Esophagus (tissue), 2 donors: ENCODE measurements around the gene TAOK3. TPM values are rescaled to one million over a fixed set of nuclear protein-coding genes. Genes with fewer than 3 reads are reported as not detected.

Experiments used
- H3K27ac ChIP-seq, 2 donors: one replicate each; pipeline ENCODE4 v1.5.1; 2013; ENCODE audit warnings: low read depth in 2 of 2, mild to moderate bottlenecking in 2 of 2, inconsistent platforms in 1 of 2, low read length in 1 of 2, moderate library complexity in 1 of 2
- H3K27me3 ChIP-seq, 2 donors: one replicate each; pipeline ENCODE4 v1.6.1; 2013; ENCODE audit warnings: low read length in 2 of 2, control low read depth in 1 of 2, mild to moderate bottlenecking in 1 of 2; ENCODE audit not compliant: insufficient read depth in 2 of 2, control insufficient read depth in 1 of 2
- H3K36me3 ChIP-seq, 2 donors: one replicate each; pipeline ENCODE4 v1.6.1; 2013; ENCODE audit warnings: low read length in 1 of 2; ENCODE audit not compliant: control insufficient read depth in 2 of 2, insufficient read depth in 2 of 2
- H3K4me1 ChIP-seq, 2 donors: one replicate each; pipeline ENCODE4 v1.6.1; 2013; ENCODE audit warnings: low read length in 1 of 2; ENCODE audit not compliant: control insufficient read depth in 2 of 2, insufficient read depth in 2 of 2
- H3K4me3 ChIP-seq, 2 donors: one replicate each; pipeline ENCODE4 v1.5.1; 2013; ENCODE audit warnings: low read length in 2 of 2, mild to moderate bottlenecking in 2 of 2, low read depth in 1 of 2, moderate library complexity in 1 of 2
- H3K9me3 ChIP-seq, 2 donors: one replicate each; pipeline ENCODE4 v1.6.1; 2013; ENCODE audit warnings: mild to moderate bottlenecking in 2 of 2, low read depth in 1 of 2, low read length in 1 of 2, moderate library complexity in 1 of 2; ENCODE audit not compliant: control insufficient read depth in 2 of 2, insufficient read depth in 1 of 2
- WGBS, 2 donors: extraction: QIAGEN DNeasy Blood & Tissue Kit; methylation state at CpG; one replicate each; pipeline ENCODE4 v1.1.7; 2013; 5-methylcytosine and 5-hydroxymethylcytosine counted together
- polyA plus RNA-seq, 2 donors: library from polyadenylated mRNA; stranded (reverse); fragments of 200-250 nt; gene quantifications; one replicate each; pipeline ENCODE4 v1.2.3, GENCODE V29; 2013
- donor health status: healthy with polysubstance abuse.
- donor health status: Bipolar disorder and iron deficiency.

TAOK3 gene
- polyA plus RNA-seq, 2 donors, result 11.3 to 12.2 TPM

- Histone ChIP-seq H3K9me3 (no peaks in the 10 kb centered on the region), H3K27ac (no peak overlapping the region), H3K4me3 (no peak overlapping the region), H3K27me3 (no peaks in the 10 kb centered on the region), H3K4me1 (no peaks in the 10 kb centered on the region), H3K36me3 (no peaks in the 10 kb centered on the region)
- 87 to 94% methylated on average over 2 of the region's 2 CpGs for WGBS, 2 donors
These were observed 24.8 kb downstream of the TAOK3 start for GRCh38 chr12:118347916-118348315.

GRCh38 chr12:118346895-118347294 lies 25.8 kb downstream of the TAOK3 start:
- Histone ChIP-seq H3K27me3 (no peaks in the 10 kb centered on the region), H3K27ac (no peak overlapping the region), H3K36me3 (no peaks in the 10 kb centered on the region), H3K9me3 (no peaks in the 10 kb centered on the region), H3K4me3 (no peak overlapping the region), H3K4me1 (no peaks in the 10 kb centered on the region)
- WGBS, 2 donors, result 82 to 88% methylated on average over 7 of the region's 7 CpGs

DNA sequence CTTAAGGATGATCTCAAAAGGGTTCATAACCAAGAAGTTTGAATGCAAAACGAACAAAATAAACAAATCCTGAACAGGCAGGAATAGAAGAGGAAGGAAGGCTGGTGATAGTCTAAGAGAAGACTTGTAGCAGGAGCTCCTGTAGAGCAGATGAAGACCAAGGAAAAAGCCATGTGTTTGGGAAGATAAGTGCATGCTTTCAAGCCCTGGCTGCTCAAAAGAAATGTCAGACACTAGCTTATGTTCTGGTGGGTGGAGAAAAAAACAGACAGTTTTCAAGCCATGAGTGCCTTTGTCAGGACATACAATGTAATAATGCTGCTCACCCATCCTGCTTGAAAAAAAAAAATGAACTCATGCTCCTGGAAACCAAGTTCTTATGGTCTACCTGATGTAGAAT lies 27.4 kb downstream of the TAOK3 start:
- no peaks in the 10 kb centered on the region for H3K4me1 ChIP-seq
- no peaks in the 10 kb centered on the region for H3K27me3 ChIP-seq
- no peaks in the 10 kb centered on the region for H3K9me3 ChIP-seq
- WGBS, 2 donors, result 47 to 53% methylated on average over 1 of the region's 1 CpG
- H3K36me3 ChIP-seq, result no peaks in the 10 kb centered on the region
- H3K4me3 ChIP-seq, result no peak overlapping the region
- no peak overlapping the region for H3K27ac ChIP-seq

DNA sequence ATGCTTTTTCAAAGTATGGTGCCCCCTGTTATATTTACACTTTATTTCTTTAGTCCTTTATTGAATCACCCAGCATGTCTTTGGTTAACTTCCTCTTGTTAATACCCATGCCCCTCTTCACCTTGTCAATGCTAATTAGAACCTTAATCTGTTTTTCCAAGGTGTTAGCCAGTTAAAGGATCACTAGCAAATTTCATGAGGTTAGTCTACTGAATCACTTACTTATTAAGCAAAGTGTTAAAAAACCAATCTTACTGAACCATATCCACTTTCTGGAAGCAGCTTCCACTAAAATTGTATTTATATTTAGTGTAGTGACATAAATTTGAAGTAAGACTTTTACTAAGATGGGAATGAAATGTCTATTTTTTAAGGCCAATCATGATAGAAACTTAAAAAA lies 27.9 kb downstream of the TAOK3 start:
- Histone ChIP-seq H3K27me3 (no peaks in the 10 kb centered on the region), H3K27ac (no peak overlapping the region), H3K36me3 (no peaks in the 10 kb centered on the region), H3K4me1 (no peaks in the 10 kb centered on the region), H3K4me3 (no peak overlapping the region), H3K9me3 (no peaks in the 10 kb centered on the region)

DNA sequence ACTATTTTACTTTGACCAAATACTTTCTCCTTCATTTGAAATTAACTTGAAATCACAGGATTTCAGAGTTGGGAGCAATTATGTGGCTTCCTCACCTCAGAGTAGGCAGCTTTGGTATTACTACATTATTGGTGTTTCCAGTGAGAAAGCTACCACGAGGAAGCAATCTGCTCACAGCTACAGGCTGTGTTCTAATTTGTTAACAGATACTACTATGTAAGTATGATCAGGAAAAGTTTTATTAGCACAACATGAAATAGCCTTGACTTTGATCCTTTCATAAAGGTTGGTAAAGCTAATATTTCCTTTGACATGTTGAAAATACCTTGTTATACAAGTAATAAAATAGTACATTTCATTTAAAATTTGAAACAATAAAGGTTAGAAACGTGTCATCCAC lies 30.6 kb downstream of the TAOK3 start:
- H3K36me3 ChIP-seq, result no peaks in the 10 kb centered on the region
- H3K27me3 ChIP-seq, result no peaks in the 10 kb centered on the region
- no peak overlapping the region for H3K27ac ChIP-seq
- WGBS, 2 donors, result 52 to 62% methylated on average over 2 of the region's 2 CpGs
- no peaks in the 10 kb centered on the region for H3K4me1 ChIP-seq
- no peaks in the 10 kb centered on the region for H3K9me3 ChIP-seq
- H3K4me3 ChIP-seq, result no peak overlapping the region

DNA sequence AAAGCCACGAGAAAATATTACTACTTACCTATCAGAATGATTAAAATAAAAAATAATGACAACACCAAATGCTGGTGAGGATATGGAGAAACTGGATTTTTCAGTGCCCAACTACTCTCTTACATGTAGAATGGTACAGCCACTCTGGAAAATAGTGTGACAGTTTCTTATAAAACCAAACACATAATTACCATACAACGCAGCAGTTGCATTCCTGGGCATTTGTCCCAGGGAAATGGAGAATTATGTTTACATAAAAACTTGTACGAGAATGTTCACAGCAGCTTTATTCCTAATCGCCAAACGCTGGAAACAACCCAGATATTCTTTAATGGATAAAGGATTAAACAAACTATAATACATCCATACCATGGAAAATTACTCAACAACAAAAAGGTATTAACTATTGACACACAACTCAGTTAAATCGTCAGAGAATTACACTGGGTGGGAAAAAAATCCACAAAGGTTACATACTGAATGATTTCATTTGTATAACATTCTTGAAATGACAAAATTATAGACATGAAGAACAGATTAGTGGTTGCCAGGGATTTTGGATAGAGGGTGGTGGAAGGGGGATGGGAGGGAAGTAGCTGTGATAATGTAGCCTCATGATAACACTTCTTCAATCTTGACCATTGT lies 35.4 kb downstream of the TAOK3 start:
- Histone ChIP-seq H3K36me3 (no peaks in the 10 kb centered on the region), H3K27ac (no peak overlapping the region), H3K4me1 (no peaks in the 10 kb centered on the region), H3K9me3 (no peaks in the 10 kb centered on the region), H3K4me3 (no peak overlapping the region), H3K27me3 (no peaks in the 10 kb centered on the region)
- WGBS, 2 donors, result 31 to 41% methylated on average over 6 of the region's 6 CpGs

GRCh38 chr12:118336123-118336522 lies 36.6 kb downstream of the TAOK3 start:
- no peaks in the 10 kb centered on the region for H3K9me3 ChIP-seq
- no peak overlapping the region for H3K4me3 ChIP-seq
- H3K4me1 ChIP-seq, result no peaks in the 10 kb centered on the region
- 69 to 90% methylated on average over 2 of the region's 2 CpGs for WGBS, 2 donors
- no peaks in the 10 kb centered on the region for H3K27me3 ChIP-seq
- no peak overlapping the region for H3K27ac ChIP-seq
- H3K36me3 ChIP-seq, result no peaks in the 10 kb centered on the region

DNA sequence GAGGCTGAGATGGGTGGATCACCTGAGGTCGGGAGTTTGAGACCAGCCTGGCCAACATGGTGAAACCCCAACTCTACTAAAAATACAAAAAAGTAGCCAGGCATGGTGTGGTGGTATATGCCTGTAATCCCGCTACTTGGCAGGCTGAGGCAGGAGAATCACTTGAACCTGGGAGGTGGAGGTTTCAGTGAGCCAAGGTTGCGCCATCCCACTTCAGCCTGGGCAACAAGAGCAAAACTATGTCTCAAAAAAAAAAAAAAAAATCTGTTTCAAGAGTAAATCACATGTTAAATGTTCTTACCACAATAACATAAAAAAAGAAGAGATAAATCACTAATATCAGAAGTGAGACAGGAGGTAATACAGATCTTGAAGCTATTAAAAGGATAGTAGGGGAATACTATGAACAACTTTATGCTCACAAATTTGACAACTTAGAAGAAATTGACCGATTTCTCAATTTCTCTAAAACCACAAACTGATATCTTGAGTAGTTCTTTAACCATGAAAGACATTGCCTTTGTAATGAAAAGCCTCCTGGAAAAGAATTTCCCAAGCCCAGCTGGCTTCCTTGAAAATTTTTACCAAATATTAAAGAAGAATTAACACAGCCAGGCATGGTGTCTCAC lies 37.7 kb downstream of the TAOK3 start:
- 94 to 95% methylated on average over 4 of the region's 4 CpGs for WGBS, 2 donors
- Histone ChIP-seq H3K4me3 (no peak overlapping the region), H3K9me3 (no peaks in the 10 kb centered on the region), H3K27ac (no peak overlapping the region), H3K36me3 (no peaks in the 10 kb centered on the region), H3K4me1 (no peaks in the 10 kb centered on the region), H3K27me3 (no peaks in the 10 kb centered on the region)

GRCh38 chr12:118334241-118334640 lies 38.5 kb downstream of the TAOK3 start:
- Histone ChIP-seq H3K27me3 (no peaks in the 10 kb centered on the region), H3K9me3 (no peaks in the 10 kb centered on the region), H3K36me3 (no peaks in the 10 kb centered on the region), H3K4me3 (no peak overlapping the region), H3K27ac (no peak overlapping the region), H3K4me1 (no peaks in the 10 kb centered on the region)
- WGBS, 2 donors, result 91 to 96% methylated on average over 3 of the region's 3 CpGs

DNA sequence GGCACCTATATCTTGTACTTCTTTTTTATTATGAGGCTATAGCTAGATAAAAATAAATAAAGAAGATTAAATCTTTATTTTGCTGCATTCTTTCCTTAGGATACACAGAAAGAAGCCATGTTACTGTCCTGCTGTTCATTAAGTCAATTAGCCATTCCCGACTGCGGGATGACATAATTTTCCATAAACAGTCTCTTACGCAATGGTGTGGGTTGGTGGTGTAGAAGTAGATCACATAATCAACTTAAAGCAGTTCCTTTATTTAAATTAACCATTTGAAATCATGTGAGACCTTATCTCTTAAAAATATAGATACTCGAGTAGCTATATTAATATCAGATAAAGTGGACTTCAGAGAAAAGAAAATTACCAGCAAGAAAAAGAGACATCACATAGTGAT lies 40.2 kb downstream of the TAOK3 start:
- WGBS, 2 donors, result 78 to 88% methylated on average over 4 of the region's 4 CpGs

More for the DNA sequence above, 40.2 kb downstream of the TAOK3 start:
- no peaks in the 10 kb centered on the region for H3K36me3 ChIP-seq
- H3K27me3 ChIP-seq, result no peaks in the 10 kb centered on the region
- H3K4me1 ChIP-seq, result no peaks in the 10 kb centered on the region
- no peak overlapping the region for H3K4me3 ChIP-seq
- no peak overlapping the region for H3K27ac ChIP-seq
- no peaks in the 10 kb centered on the region for H3K9me3 ChIP-seq
